ENCODE results near the gene ANK3. TPM values are rescaled to one million over a fixed set of nuclear protein-coding genes. Genes with fewer than 3 reads are reported as not detected.

The ANK3 gene
- total and polyA plus RNA-seq, 2 donors (not counting 1 experiment from before 2014, with no cell fraction given) = 0.50 to 0.79 TPM

GRCh38 chr10:60175441-60175971, 214.2 kb downstream of the ANK3 start:
- no peak overlapping the region for H3K4me2 ChIP-seq (ENCODE audit: extremely low read depth, insufficient read depth, low read length)
- no peaks in the 10 kb centered on the region for H3K27me3 ChIP-seq (ENCODE audit: control insufficient read depth, insufficient read depth, low read length)
- peak in 1 of 2 donors; percentile 40 for DNase-seq (ENCODE audit: low read depth in 2 of 2)
- H2AFZ ChIP-seq (ENCODE audit: low read length) = no peak overlapping the region
- H3K4me3 ChIP-seq (replicated peaks in 1 of 4; ENCODE audit: control extremely low read depth in 1 of 4, insufficient read depth in 1 of 4, low read depth in 3 of 4, low read length in 4 of 4) = no peak overlapping the region
- no peak overlapping the region for H3K9ac ChIP-seq (ENCODE audit: insufficient read depth, low read length)
- H3K36me3 ChIP-seq (ENCODE audit: control insufficient read depth, insufficient read depth, low read length) = no peaks in the 10 kb centered on the region
- no peaks in the 10 kb centered on the region for H4K20me1 ChIP-seq (ENCODE audit: control insufficient read depth, extremely low read depth, insufficient read depth, low read length)
- H3K27ac ChIP-seq (ENCODE audit: insufficient read depth, low read length) = no peak overlapping the region
- no peaks in the 10 kb centered on the region for H3K4me1 ChIP-seq (ENCODE audit: control insufficient read depth, extremely low read depth, insufficient read depth, low read length)
- H3K79me2 ChIP-seq (ENCODE audit: control insufficient read depth, insufficient read depth, low read length) = no peaks in the 10 kb centered on the region
- TF ChIP-seq, protein P1, sequence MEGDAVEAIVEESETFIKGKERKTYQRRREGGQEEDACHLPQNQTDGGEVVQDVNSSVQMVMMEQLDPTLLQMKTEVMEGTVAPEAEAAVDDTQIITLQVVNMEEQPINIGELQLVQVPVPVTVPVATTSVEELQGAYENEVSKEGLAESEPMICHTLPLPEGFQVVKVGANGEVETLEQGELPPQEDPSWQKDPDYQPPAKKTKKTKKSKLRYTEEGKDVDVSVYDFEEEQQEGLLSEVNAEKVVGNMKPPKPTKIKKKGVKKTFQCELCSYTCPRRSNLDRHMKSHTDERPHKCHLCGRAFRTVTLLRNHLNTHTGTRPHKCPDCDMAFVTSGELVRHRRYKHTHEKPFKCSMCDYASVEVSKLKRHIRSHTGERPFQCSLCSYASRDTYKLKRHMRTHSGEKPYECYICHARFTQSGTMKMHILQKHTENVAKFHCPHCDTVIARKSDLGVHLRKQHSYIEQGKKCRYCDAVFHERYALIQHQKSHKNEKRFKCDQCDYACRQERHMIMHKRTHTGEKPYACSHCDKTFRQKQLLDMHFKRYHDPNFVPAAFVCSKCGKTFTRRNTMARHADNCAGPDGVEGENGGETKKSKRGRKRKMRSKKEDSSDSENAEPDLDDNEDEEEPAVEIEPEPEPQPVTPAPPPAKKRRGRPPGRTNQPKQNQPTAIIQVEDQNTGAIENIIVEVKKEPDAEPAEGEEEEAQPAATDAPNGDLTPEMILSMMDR (conservative IDR thresholded peaks at IDR 0.05 in 1 of 2, IDR thresholded peaks at IDR 0.05 in 1 of 2; ENCODE audit: low read depth in 1 of 2, low read length in 2 of 2) = no peak
- TF ChIP-seq EZH2 (IDR thresholded peaks at IDR 0.05; ENCODE audit: low read length, missing control alignments) = no peak
- H3K9me3 ChIP-seq (ENCODE audit: control insufficient read depth, insufficient read depth, low read depth, low read length) = no peaks in the 10 kb centered on the region

GRCh38 chr10:60172363-60172990, 217.2 kb downstream of the ANK3 start:
- TF ChIP-seq, protein P1 (conservative IDR thresholded peaks at IDR 0.05 in 1 of 2, IDR thresholded peaks at IDR 0.05 in 1 of 2; ENCODE audit: low read depth in 1 of 2, low read length in 2 of 2) = no peak
- no peak for TF ChIP-seq EZH2 (IDR thresholded peaks at IDR 0.05; ENCODE audit: low read length, missing control alignments)

DNA sequence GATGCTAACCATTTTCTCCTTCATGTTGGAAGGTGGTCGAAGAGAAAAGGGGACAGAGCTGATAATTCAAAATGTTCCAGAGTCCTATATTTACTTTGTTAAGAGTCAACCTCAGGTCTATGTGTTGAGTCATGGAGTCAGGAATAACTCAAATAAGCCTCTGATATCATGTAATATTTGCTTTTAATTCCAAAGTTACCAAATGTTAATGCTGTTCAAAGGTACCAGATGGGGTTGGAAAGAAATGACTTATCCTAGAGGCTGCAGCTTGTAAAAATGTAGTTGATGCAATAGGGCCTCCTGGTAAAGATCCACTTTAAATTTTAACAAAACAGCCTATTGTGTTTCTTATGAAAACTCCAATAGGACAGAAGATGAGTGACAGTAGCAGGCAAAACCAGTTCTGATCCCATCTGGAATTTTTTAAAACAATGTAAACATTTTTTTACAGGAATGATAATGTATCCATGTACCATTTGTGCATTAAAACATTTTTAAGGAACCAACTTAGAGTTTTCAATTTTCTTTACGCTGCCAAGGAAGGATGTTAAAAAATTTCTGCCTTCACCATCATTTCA, 218.2 kb downstream of the ANK3 start:
- H3K27ac ChIP-seq (ENCODE audit: insufficient read depth, low read length) = no peak overlapping the region
- no peaks in the 10 kb centered on the region for H3K79me2 ChIP-seq (ENCODE audit: control insufficient read depth, insufficient read depth, low read length)
- DNase-seq (ENCODE audit: low read depth in 2 of 2) = peak in 1 of 2 donors; percentile 27
- no peak overlapping the region for H3K4me2 ChIP-seq (ENCODE audit: extremely low read depth, insufficient read depth, low read length)
- H3K9me3 ChIP-seq (ENCODE audit: control insufficient read depth, insufficient read depth, low read depth, low read length) = no peaks in the 10 kb centered on the region
- no peak overlapping the region for H3K4me3 ChIP-seq (replicated peaks in 1 of 4; ENCODE audit: control extremely low read depth in 1 of 4, insufficient read depth in 1 of 4, low read depth in 3 of 4, low read length in 4 of 4)
- H3K36me3 ChIP-seq (ENCODE audit: control insufficient read depth, insufficient read depth, low read length) = no peaks in the 10 kb centered on the region
- H4K20me1 ChIP-seq (ENCODE audit: control insufficient read depth, extremely low read depth, insufficient read depth, low read length) = no peaks in the 10 kb centered on the region
- no peaks in the 10 kb centered on the region for H3K27me3 ChIP-seq (ENCODE audit: control insufficient read depth, insufficient read depth, low read length)
- H2AFZ ChIP-seq (ENCODE audit: low read length) = no peak overlapping the region
- no peak for TF ChIP-seq EZH2 (IDR thresholded peaks at IDR 0.05; ENCODE audit: low read length, missing control alignments)
- TF ChIP-seq, protein P1 (conservative IDR thresholded peaks at IDR 0.05 in 1 of 2, IDR thresholded peaks at IDR 0.05 in 1 of 2; ENCODE audit: low read depth in 1 of 2, low read length in 2 of 2) = no peak
- no peak overlapping the region for H3K9ac ChIP-seq (ENCODE audit: insufficient read depth, low read length)
- no peaks in the 10 kb centered on the region for H3K4me1 ChIP-seq (ENCODE audit: control insufficient read depth, extremely low read depth, insufficient read depth, low read length)

More at GRCh38 chr10:60172363-60172990, 217.2 kb downstream of the ANK3 start:
- no peak overlapping the region for H3K9ac ChIP-seq (ENCODE audit: insufficient read depth, low read length)
- no peak overlapping the region for H3K4me2 ChIP-seq (ENCODE audit: extremely low read depth, insufficient read depth, low read length)
- no peak for DNase-seq (ENCODE audit: low read depth in 2 of 2)
- no peak overlapping the region for H3K4me3 ChIP-seq (replicated peaks in 1 of 4; ENCODE audit: control extremely low read depth in 1 of 4, insufficient read depth in 1 of 4, low read depth in 3 of 4, low read length in 4 of 4)
- no peaks in the 10 kb centered on the region for H3K4me1 ChIP-seq (ENCODE audit: control insufficient read depth, extremely low read depth, insufficient read depth, low read length)
- H3K79me2 ChIP-seq (ENCODE audit: control insufficient read depth, insufficient read depth, low read length) = no peaks in the 10 kb centered on the region
- H4K20me1 ChIP-seq (ENCODE audit: control insufficient read depth, extremely low read depth, insufficient read depth, low read length) = no peaks in the 10 kb centered on the region
- no peak overlapping the region for H2AFZ ChIP-seq (ENCODE audit: low read length)
- no peaks in the 10 kb centered on the region for H3K9me3 ChIP-seq (ENCODE audit: control insufficient read depth, insufficient read depth, low read depth, low read length)
- H3K27ac ChIP-seq (ENCODE audit: insufficient read depth, low read length) = no peak overlapping the region
- no peaks in the 10 kb centered on the region for H3K27me3 ChIP-seq (ENCODE audit: control insufficient read depth, insufficient read depth, low read length)
- no peaks in the 10 kb centered on the region for H3K36me3 ChIP-seq (ENCODE audit: control insufficient read depth, insufficient read depth, low read length)

Data from fibroblast of lung (primary cell).